GM19467 (cell line): ENCODE results near the gene TMEM82.

ENCODE experiments used
- ATAC-seq: cut with Tn5 transposase; IDR thresholded peaks from one replicate; pipeline ENCODE4 v1.9.1; 2021; ENCODE audit warnings: mild to moderate bottlenecking, moderate library complexity; ENCODE audit not compliant: unreplicated experiment

The TMEM82 gene

DNA sequence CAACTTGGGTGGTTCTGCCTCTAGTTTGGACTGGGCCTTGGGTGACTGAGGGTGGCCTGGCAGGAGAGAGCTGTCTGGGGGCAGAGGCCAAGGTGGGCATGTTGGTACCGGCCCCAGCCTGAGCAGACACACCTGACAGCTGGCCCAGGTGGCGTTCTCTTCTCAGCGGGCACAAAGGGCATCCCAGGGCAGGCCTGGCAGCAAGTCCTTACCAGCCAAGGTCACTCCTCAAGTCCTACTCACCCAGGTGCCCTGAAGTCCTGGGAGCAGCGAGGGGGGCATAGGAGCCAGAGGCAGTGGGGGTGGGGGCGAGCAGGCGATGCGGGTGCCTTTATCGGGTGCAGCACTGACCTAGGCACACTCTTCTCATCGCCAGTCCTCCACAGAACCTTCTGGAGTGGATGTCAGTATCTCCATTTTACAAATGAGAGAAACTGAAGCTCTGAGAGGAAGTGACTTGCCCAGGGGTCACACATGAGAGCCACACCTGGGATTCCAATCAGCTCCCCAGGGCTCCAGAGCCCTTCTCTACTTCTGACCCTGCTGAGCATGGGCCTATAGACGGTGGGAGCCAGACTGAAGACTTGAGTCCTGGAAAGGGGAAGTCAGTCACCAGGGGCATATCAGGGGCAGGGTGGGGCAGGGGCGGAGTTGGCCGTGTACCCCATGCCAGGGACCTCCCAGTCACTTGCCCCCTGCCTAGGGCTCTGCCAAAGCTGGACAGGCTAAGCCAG lies 6.8 kb upstream of the TMEM82 start:
- no peak for ATAC-seq

DNA sequence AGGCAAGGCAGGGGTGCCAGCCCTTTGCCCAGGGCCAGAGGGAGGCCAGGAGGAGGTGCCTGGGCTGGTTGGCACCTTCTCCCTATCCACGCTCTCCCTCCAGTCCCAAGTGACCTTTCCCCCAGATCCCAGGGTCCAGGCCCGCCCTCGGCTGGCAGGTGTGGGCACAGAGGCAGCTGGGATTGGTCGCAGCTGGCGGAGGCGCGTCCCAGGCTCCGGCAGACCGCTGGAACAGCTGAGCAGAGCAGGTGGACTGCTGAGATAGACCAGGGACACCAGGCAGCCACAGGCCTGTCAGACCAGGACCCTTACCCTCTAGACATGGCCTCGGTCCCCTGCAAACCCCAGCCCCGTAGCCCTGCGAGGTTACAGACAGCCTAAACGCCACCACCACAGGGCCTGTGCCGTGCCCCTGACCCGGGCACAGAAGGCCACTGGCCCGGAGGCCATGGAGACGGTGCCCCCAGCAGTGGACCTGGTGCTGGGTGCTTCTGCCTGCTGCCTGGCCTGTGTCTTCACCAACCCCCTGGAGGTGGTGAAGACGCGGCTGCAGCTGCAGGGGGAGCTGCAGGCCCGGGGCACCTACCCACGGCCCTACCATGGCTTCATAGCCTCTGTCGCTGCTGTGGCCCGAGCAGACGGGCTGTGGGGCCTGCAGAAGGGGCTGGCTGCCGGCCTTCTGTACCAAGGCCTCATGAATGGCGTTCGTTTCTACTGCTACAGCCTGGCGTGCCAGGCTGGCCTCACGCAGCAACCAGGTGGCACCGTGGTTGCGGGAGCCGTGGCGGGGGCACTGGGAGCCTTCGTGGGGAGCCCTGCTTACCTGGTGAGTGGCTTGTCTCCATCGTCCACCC lies 6.0 kb upstream of the TMEM82 start, which contains the start of gene SLC25A34:
SLC25A34 (plus strand) TSS at position 221 of the 854 bp plus-strand sequence; CDS start at position 449, 228 bp downstream.
- no peak for ATAC-seq

DNA sequence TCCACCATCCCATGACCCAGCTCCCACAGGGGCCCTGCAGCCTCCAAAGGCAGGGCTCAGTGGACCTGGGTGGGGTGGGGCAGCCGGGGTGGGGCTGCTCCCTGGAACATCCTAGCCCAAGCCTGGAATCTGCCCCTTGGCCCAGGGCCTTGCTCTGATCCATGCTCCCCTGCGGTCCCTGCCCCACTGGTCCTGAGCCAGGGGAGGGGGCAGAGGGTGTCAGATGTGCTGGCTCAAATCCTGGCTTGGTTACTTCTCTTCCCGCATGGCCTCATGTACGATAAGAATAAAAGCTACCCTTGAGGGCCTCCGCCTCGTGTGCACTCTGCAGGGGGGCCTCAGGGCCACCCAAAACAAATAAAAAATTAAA lies 5.4 kb upstream of the TMEM82 start:
- ATAC-seq = no peak

DNA sequence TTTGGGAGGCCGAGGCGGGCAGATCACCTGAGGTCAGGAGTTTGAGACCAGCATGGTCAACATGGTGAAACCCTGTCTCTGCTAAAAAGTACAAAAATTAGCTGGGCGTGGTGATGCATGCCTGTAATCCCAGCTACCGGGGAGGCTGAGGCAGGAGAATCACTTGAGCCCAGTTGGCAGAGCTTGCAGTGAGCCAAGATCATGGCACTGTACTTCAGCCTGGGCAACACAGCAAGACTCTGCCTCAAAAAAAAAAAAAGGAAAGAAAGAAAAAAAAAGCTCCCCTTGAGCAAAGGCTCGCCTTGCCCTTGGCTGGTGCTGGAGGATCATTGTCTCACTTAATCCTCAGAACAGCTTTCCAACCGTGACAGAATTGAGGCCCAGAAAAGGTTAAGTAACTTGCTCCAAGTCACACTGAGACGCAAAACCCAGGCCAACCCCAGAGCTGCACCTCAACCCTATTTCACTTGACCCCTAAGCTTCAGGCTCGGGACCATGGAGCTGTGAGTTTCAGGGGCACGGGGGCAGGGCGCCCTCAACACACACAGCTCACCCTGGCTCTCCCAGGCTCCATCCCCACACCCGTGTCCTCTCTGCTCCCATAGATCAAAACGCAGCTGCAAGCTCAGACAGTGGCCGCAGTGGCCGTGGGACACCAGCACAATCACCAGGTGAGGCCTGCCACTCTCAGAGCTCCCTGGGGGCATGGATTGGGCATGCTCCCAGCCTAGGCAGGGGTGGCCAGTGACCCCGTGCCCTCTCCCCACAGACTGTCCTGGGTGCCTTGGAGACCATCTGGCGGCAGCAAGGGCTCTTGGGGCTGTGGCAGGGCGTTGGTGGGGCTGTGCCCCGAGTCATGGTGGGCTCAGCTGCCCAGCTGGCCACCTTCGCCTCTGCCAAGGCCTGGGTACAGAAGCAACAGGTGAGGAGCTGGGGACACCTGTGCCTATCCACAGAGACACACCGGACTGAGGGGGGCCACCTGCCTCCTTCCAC lies 4.7 kb upstream of the TMEM82 start:
- ATAC-seq = no peak

DNA sequence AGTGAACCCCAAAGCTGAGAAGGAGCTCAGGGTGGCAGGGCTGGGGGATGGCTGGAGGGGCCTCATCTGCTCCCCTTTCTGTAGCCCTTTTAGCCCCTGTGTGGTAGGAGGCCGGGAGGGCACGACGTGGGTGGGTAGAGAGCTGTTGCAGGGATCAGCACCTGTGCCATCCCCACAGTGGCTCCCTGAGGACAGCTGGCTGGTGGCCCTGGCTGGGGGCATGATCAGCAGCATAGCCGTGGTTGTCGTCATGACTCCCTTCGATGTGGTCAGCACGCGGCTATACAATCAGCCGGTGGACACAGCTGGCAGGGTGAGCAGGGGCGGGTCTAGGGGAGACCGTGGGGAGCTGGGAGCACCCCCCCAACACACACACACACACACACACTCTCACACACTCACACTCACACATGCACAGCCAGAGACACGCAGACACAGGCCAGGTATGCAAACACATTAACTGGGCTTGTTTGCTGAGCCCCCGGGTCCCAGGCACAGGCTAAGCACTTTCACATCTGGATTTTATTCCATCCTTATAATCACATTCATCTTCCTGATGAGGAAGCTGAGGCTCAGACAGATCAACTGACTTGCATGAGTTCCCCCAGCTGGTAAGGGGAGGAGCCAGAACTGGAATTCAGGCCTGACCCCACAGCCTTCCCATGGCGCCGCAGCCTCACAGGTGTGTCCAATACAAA lies 3.7 kb upstream of the TMEM82 start:
- ATAC-seq = no peak

GRCh38 chr1:15739259-15739658 lies 3.0 kb upstream of the TMEM82 start:
- ATAC-seq = no peak

DNA sequence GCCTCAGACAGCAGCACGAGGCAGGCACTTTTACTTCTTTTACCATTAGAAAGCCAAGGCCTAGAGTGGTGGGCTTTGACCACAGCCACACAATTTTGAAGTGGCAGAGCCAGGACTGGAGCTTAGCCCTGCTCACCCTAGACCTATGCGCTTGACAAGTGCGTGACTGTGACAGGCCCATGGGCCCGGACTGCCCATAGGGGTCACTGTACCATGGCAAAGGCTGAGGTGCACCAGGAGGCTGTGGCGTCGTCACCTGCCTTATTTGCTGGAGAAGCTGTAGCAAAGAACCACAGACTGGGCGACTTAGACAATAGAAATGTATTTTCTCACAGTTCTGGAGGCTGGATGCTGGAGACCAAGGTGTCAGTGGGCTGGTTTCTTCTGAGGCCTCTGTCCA lies 2.6 kb upstream of the TMEM82 start:
- ATAC-seq = no peak

GRCh38 chr1:15740924-15741850 lies 1.1 kb upstream of the TMEM82 start:
- ATAC-seq = no peak

GRCh38 chr1:15744122-15744679 lies 1.9 kb downstream of the TMEM82 start:
- no peak for ATAC-seq

DNA sequence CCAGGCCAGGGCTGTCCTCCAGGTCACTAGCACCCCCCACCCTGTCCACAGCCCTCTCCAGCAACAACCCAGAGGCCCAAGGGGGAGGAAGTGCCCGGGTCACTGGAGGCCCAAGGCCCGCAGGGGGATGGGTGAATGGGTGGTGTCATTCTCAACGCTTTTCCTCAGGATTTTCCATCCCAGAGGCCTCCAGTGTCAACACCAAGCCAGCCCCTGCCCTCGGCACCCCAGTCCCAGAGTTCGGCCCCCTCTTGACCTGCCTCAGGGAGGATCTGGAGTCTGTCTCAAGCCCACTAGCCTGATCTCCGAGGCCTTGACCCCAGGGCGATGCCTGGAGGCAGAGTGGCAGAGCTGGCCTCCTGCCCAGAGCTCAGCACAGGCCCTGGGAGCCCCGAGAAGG lies 5.1 kb downstream of the TMEM82 start:
- no peak for ATAC-seq

DNA sequence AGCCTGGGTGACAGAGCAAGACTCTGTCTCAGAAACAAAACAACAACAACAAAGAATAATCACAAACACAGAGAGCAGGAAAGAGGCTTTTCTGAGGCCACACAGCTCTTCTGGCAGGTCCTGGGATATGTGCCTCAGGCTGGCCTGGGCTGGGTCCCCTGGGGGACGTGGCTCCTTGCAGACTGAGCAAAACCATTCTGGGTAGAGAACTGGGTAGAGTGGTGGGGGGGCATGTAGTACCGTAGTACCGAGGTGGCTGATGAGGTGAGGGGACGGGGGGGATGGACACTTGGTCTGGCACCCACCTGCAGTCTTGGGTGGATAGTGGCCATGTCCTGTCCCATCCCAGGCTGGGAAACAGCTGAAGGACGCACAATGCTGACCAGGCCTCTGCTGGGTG lies 6.0 kb downstream of the TMEM82 start:
- ATAC-seq = no peak

DNA sequence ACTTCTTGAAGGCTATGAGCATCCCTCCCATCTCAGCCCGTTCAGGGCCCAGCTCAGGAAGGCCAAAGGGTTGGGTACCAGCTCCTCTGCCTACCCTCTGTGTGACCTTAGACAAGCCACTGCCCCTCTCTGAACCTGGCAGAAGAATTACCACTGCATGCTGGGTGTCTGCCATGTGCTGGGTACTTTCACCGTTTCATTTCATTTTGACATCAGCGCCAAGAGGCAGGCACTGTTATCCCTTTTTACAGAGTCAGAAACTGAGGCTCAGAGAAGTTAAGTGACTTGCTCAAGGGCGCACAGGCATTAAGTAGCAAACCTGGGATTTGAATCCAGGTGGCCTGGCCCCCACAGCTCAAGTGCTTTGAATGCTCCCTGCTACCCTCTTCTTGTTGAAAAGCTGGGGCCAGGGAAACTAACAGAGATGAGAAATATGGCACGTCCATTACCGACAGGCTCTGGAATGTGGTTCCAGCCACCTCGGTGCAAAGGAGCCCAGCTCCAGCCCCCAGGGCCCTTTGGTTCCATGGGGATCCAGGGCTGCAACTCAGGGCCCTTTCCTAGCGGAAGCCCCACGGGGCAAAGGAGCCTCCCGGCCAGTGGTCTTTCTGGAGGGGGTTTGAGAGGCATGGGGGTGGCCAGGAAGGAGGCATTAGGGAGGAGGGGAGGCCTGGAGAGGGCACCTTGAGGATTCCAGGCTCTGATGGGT lies 6.5 kb downstream of the TMEM82 start:
- ATAC-seq = no peak

DNA sequence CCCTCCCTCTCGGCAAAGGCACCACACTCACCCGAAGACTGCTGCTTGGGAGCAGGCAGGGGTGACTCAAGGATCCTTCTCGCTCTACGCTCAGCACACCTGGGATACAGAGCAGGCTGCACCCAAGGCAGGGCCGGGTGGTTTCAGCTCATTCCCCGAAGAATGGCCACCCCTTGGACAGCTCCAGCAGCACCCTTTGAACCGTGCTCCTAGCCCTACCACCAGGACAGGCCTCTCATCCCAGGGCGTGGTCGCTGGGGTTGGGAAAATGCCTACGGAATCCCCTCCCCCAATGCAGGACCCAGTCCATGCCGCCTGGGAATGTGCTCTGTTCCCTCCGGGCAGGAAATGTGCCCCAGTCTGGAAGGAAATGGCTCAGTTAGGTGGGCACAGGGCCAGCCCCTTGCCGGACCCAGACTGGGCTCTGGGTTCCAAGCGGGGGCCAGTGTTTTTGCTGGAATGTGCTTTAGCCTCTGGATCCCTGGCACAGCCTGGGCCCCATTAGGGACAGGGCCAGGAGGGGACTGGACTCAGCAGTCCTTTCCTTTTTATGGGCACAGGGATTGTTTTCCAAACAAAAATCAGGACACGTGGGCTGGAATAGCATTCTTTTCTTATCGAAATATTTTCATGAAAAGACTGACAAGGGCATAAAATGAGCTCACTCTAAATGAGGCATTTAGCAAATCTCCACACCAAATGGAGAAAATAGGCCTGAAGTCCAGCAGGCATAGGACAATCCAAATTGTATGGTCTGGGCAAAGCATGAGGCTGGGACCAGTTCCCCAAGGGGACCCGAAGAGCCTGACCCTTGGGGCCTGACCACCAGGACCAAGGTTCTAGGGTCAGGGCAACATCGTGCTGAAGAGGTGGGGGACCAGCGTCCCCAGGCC lies 7.3 kb downstream of the TMEM82 start:
- ATAC-seq = no peak

- no peak for ATAC-seq
Measured at GRCh38 chr1:15750924-15751323, 8.6 kb downstream of the TMEM82 start.

DNA sequence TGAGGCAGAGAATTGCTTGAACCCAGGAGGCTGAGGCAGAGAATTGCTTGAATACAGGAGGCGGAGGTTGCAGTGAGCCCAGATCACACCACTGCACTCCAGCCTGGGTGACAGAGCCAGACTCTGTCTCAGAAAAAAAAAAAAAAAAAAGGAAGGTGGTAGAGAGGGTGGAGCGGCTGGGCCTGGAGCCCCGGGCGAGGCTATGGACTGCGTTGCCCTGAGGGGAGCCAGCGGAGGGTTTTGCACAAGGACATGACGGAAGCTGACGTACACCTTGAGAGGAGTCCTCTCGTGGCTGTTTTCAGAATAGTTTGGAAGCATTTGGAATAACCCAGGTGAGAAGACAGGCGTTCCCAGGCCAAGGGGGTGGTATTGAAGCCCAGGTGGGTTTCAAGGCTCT lies 9.4 kb downstream of the TMEM82 start:
- no peak for ATAC-seq

DNA sequence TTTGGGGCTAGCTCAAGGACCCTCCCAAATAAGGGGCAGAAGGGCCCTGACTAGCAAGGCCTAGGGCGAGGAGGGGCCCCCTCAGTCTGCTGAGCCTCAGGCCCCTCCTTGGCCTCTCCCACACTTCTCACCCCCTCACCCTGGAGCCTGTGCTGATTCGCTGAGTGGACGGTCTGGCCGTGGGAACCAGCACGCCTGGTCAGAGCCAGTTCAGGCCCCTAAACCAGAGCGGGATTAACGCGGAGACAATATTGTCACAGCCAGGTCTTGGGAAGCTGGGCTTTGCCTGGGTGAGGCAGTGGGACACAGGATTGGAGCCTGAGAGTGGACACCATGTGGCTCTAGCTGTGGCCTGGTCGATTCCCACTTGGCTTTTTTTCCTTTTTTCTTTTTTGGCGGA lies 11.5 kb downstream of the TMEM82 start:
- no peak for ATAC-seq

DNA sequence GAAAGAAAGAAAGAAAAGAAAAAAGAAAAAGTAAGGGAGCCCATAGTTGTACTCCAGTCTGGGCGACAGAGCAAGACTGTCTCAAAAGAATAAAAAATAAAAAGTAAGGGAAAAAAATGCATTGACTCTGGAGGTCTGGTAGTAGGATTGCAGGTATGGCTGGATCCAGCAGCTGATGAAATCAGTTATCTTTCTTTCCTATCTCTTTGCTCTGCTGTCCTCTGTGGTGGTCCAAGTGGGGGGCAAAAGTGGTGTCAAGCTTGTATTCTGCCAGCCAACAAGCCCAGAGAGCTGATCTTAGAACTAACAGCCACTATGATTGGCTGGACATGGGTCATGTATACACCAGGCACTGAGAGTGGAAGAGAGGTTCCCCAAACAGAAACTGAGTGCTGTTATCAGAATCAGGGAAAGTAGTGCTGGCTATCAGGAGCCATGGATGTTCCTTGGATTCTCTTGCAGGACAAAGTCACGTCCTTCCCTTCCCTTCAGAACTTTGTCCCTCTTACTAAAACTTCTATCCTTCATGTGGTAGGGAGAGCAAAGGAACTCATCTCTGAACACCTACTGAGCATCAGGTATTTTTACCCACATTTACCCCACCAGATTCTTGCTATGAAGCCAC lies 12.8 kb downstream of the TMEM82 start:
- no peak for ATAC-seq
